Neural crest cell (in vitro differentiated cells): ENCODE measurements around the gene SLA2. TPM values are rescaled to one million over a fixed set of nuclear protein-coding genes. Genes with fewer than 3 reads are reported as not detected.

ENCODE experiments used
- DNase-seq: peaks from one replicate; pipeline ENCODE4 v3.0.0; 2021; ENCODE audit warnings: low read depth, mixed read lengths, low spot score
- H3K27ac Mint-ChIP-seq: one replicate; pipeline ENCODE4 v1.8.0; 2021; ENCODE audit warnings: mild to moderate bottlenecking, mixed read lengths; ENCODE audit not compliant: unreplicated experiment
- H3K27me3 Mint-ChIP-seq: 2 replicates; pipeline ENCODE4 v1.8.0; 2021; ENCODE audit warnings: low read depth, mild to moderate bottlenecking, mixed read lengths
- H3K36me3 Mint-ChIP-seq: 2 replicates; pipeline ENCODE4 v1.8.0; 2021; ENCODE audit warnings: low read depth, mild to moderate bottlenecking, mixed read lengths
- H3K4me1 Mint-ChIP-seq: 2 replicates; pipeline ENCODE4 v1.8.0; 2021; ENCODE audit warnings: mixed read lengths
- H3K4me3 Mint-ChIP-seq: one replicate; pipeline ENCODE4 v1.8.0; 2021; ENCODE audit warnings: mild to moderate bottlenecking, mixed read lengths
- H3K9me3 Mint-ChIP-seq: 2 replicates; pipeline ENCODE4 v1.8.0; 2021; ENCODE audit warnings: mixed read lengths
- CTCF ChIP-seq: fragments of 200-600 bp; sonication (generic); conservative IDR thresholded peaks from 2 replicates; pipeline ENCODE4 v1.5.0; 2021; ENCODE audit warnings: antibody characterized with exemption, mild to moderate bottlenecking
- total RNA-seq: library from RNA; stranded (reverse); gene quantifications from 2 replicates; pipeline ENCODE4 v1.2.1, GENCODE V29; 2021

Gene SLA2
- total RNA-seq, 1 donor from 2014 or later: 0.16 TPM

- no peak overlapping the region for H3K27ac Mint-ChIP-seq
- TF ChIP-seq CTCF: no peak
- no peaks in the 10 kb centered on the region for H3K27me3 Mint-ChIP-seq
- no peaks in the 10 kb centered on the region for H3K9me3 Mint-ChIP-seq
- no peak overlapping the region for H3K4me3 Mint-ChIP-seq
- no peaks in the 10 kb centered on the region for H3K4me1 Mint-ChIP-seq
- DNase-seq: no peak
- H3K36me3 Mint-ChIP-seq: peaks cover 8% of the 10 kb centered on the region
Measured at GRCh38 chr20:36584018-36584481, 61.9 kb downstream of the SLA2 start.

- DNase-seq: no peak
- Mint-ChIP-seq H3K9me3 (no peaks in the 10 kb centered on the region), H3K4me1 (no peaks in the 10 kb centered on the region), H3K27me3 (no peaks in the 10 kb centered on the region), H3K36me3 (peaks cover 8% of the 10 kb centered on the region), H3K27ac (peak overlapping the region; percentile 35), H3K4me3 (no peak overlapping the region)
- TF ChIP-seq CTCF: no peak
Measured at GRCh38 chr20:36582821-36583220, 63.2 kb downstream of the SLA2 start.

- H3K36me3 Mint-ChIP-seq: peaks cover 6% of the 10 kb centered on the region
- TF ChIP-seq CTCF: no peak
- H3K4me3 Mint-ChIP-seq: no peak overlapping the region
- H3K9me3 Mint-ChIP-seq: no peaks in the 10 kb centered on the region
- no peaks in the 10 kb centered on the region for H3K4me1 Mint-ChIP-seq
- DNase-seq: no peak
- no peaks in the 10 kb centered on the region for H3K27me3 Mint-ChIP-seq
- H3K27ac Mint-ChIP-seq: no peak overlapping the region
Measured at GRCh38 chr20:36582322-36582721, 63.7 kb downstream of the SLA2 start.

- Mint-ChIP-seq H3K9me3 (no peaks in the 10 kb centered on the region), H3K27me3 (no peaks in the 10 kb centered on the region), H3K36me3 (peaks cover 4% of the 10 kb centered on the region), H3K4me3 (peak overlapping the region; percentile 14), H3K4me1 (peaks cover 14% of the 10 kb centered on the region), H3K27ac (no peak overlapping the region)
- TF ChIP-seq CTCF: no peak
- DNase-seq: no peak
Measured at GRCh38 chr20:36579996-36580545, 65.9 kb downstream of the SLA2 start.

GRCh38 chr20:36578356-36579041 lies 67.5 kb downstream of the SLA2 start:
- Mint-ChIP-seq H3K4me3 (no peak overlapping the region), H3K9me3 (no peaks in the 10 kb centered on the region), H3K27ac (no peak overlapping the region), H3K27me3 (peaks cover 3% of the 10 kb centered on the region), H3K36me3 (peaks cover 4% of the 10 kb centered on the region), H3K4me1 (peaks cover 20% of the 10 kb centered on the region)
- no peak for DNase-seq
- TF ChIP-seq CTCF: no peak
